Esophagus squamous epithelium (tissue), 4 donors: ENCODE measurements around the gene TMIE.

Experiments used
- POLR2A ChIP-seq, 4 donors: fragments of 450-650 bp; IDR thresholded peaks; one replicate each; pipeline ENCODE4 v1.6.1; 2017; ENCODE audit warnings: antibody characterized with exemption in 4 of 4, mild to moderate bottlenecking in 4 of 4, moderate library complexity in 3 of 4
- TF ChIP-seq, protein P1 (sequence below), 6 experiments: fragments of 450-650 bp in 4 of 6; fragments of 200-600 bp in 2 of 6; sonication (generic) in 2 of 6; IDR thresholded peaks; one replicate each; pipeline ENCODE4 v1.5.1; 2016 to 2019; ENCODE audit warnings: antibody characterized with exemption in 6 of 6, mild to moderate bottlenecking in 4 of 6, moderate library complexity in 4 of 6

- peak in 3 of 4 donors; percentile 86 to 89 (median 88) for TF ChIP-seq POLR2A (IDR thresholded peaks at IDR 0.05)
- TF ChIP-seq, protein P1, sequence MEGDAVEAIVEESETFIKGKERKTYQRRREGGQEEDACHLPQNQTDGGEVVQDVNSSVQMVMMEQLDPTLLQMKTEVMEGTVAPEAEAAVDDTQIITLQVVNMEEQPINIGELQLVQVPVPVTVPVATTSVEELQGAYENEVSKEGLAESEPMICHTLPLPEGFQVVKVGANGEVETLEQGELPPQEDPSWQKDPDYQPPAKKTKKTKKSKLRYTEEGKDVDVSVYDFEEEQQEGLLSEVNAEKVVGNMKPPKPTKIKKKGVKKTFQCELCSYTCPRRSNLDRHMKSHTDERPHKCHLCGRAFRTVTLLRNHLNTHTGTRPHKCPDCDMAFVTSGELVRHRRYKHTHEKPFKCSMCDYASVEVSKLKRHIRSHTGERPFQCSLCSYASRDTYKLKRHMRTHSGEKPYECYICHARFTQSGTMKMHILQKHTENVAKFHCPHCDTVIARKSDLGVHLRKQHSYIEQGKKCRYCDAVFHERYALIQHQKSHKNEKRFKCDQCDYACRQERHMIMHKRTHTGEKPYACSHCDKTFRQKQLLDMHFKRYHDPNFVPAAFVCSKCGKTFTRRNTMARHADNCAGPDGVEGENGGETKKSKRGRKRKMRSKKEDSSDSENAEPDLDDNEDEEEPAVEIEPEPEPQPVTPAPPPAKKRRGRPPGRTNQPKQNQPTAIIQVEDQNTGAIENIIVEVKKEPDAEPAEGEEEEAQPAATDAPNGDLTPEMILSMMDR (IDR thresholded peaks at IDR 0.05): no peak
Measured at GRCh38 chr3:46693038-46693891, 7.9 kb upstream of the TMIE start, which contains the start of gene ALS2CL.
